Stomach (tissue), 9 donors: ENCODE results near the gene CHCHD6. TPM values are rescaled to one million over a fixed set of nuclear protein-coding genes. Genes with fewer than 3 reads are reported as not detected.
A peak's percentile ranks its signal among the peaks of the same experiment; 100 is the strongest.

Experiments
- DNase-seq, 2 donors: peaks; one replicate each; pipeline versions ENCODE4 v3.0.0 to v3.0.0-alpha.2; 2013 to 2019
- H3K27ac ChIP-seq, 5 donors: fragments of 200-600 bp in 4 of 5; sonication (generic) in 4 of 5; one replicate each; pipeline ENCODE4 v1.5.1; 2013 to 2019; ENCODE audit warnings: mild to moderate bottlenecking in 1 of 5, moderate library complexity in 1 of 5
- H3K27me3 ChIP-seq, 3 donors: fragments of 200-600 bp; sonication (generic); one replicate each; pipeline ENCODE4 v1.5.1; 2017 to 2019; ENCODE audit warnings: mixed run types in 1 of 3
- H3K36me3 ChIP-seq, 4 donors: fragments of 200-600 bp; sonication (generic); 1 replicate in 3 of 4; 2 replicates in 1 of 4; pipeline ENCODE4 v1.5.1; 2016 to 2019
- H3K4me1 ChIP-seq, 4 donors: fragments of 200-600 bp; sonication (generic); one replicate each; pipeline ENCODE4 v1.5.1; 2016 to 2019
- H3K4me3 ChIP-seq, 4 donors: fragments of 200-600 bp; sonication (generic) in 3 of 4; one replicate each; pipeline ENCODE4 v1.5.1; 2016 to 2019; ENCODE audit warnings: mild to moderate bottlenecking in 1 of 4
- H3K9me3 ChIP-seq, 4 donors: fragments of 200-600 bp; sonication (generic); one replicate each; pipeline ENCODE4 v1.5.1; 2016 to 2019
- EP300 ChIP-seq: sonication (generic); formaldehyde crosslinking; IDR thresholded peaks from one replicate; pipeline ENCODE4 v1.6.1; 2017; ENCODE audit warnings: antibody characterized with exemption
- POLR2A ChIP-seq, 4 donors: fragments of 450-650 bp; IDR thresholded peaks; one replicate each; pipeline ENCODE4 v1.6.1; 2016; ENCODE audit warnings: antibody characterized with exemption in 4 of 4, control low read depth in 2 of 4, mild to moderate bottlenecking in 1 of 4, moderate library complexity in 1 of 4
- POLR2AphosphoS5 ChIP-seq, 3 donors: sonication (generic); formaldehyde crosslinking; IDR thresholded peaks; one replicate each; pipeline ENCODE4 v1.6.1; 2016; ENCODE audit warnings: antibody characterized with exemption in 3 of 3
- WGBS, 5 donors: extraction: QIAGEN DNeasy Blood & Tissue Kit in 3 of 5; methylation state at CpG; one replicate each; pipeline versions ENCODE4 v1.1.5 to v1.1.7; 2013 to 2018; 5-methylcytosine and 5-hydroxymethylcytosine counted together
- intact Hi-C: fragments of 100-400 bp; cut with DNase I; formaldehyde crosslinking; loops from one replicate; pipeline ENCODE4 v1.15.1; 2023; ENCODE audit warnings: low total_unique reads
- polyA plus RNA-seq, 3 donors: library from polyadenylated mRNA; stranded (reverse); fragments of 200-250 nt; gene quantifications; one replicate each; pipeline ENCODE4 v1.2.3, GENCODE V29; 2013
- total RNA-seq, 5 donors: library from RNA; depleted of rRNA; stranded (reverse); fragments of >200 nt; gene quantifications; one replicate each; pipeline versions ENCODE4 v1.1.0 to v1.2.3, GENCODE V29; 2014 to 2016
- TF ChIP-seq, protein P1 (sequence below), 7 experiments: fragments of 450-650 bp in 4 of 7; fragments of 200-600 bp in 3 of 7; sonication (generic) in 3 of 7; IDR thresholded peaks; one replicate each; pipeline ENCODE4 v1.5.1; 2016 to 2019; ENCODE audit warnings: antibody characterized with exemption in 7 of 7, control low read depth in 2 of 7, mild to moderate bottlenecking in 1 of 7
- donor health status: healthy with polysubstance abuse.
- donor health status: Bipolar disorder and iron deficiency.
- donor health status: healthy.

Gene CHCHD6
- total and polyA plus RNA-seq, 8 donors: 4.0 to 40.8 (median 11.9) TPM; not detected in 1

DNA sequence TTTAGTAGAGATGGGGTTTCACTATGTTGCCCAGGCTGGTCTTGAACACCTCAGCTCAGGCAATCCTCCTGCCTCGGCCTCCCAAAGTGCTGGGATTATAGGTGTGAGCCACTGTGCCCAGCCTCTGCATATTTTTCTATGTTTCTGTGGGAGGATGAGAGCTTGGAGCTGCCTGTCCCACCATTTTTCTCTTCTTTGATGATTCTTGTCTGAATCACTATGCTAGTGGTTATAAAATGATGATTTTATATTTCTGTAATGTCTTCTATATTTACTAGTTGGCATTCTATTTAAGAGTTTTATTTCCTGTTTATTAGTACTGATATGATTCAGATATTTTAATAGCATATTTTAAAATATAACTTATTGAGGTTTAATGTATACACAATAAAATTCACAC, 69.7 kb downstream of the CHCHD6 start:
- Histone ChIP-seq H3K9me3 (peaks cover 0 to 9% (median 4%) of the 10 kb centered on the region in 4 donors), H3K27me3 (no peaks in the 10 kb centered on the region), H3K36me3 (no peaks in the 10 kb centered on the region), H3K4me1 (no peaks in the 10 kb centered on the region), H3K27ac (no peak overlapping the region), H3K4me3 (no peak overlapping the region)
- intact Hi-C loops: no loop called here
- TF ChIP-seq POLR2A (IDR thresholded peaks at IDR 0.05) (no peak), EP300 (no peak), POLR2AphosphoS5 (IDR thresholded peaks at IDR 0.05) (no peak)
- TF ChIP-seq, protein P1, sequence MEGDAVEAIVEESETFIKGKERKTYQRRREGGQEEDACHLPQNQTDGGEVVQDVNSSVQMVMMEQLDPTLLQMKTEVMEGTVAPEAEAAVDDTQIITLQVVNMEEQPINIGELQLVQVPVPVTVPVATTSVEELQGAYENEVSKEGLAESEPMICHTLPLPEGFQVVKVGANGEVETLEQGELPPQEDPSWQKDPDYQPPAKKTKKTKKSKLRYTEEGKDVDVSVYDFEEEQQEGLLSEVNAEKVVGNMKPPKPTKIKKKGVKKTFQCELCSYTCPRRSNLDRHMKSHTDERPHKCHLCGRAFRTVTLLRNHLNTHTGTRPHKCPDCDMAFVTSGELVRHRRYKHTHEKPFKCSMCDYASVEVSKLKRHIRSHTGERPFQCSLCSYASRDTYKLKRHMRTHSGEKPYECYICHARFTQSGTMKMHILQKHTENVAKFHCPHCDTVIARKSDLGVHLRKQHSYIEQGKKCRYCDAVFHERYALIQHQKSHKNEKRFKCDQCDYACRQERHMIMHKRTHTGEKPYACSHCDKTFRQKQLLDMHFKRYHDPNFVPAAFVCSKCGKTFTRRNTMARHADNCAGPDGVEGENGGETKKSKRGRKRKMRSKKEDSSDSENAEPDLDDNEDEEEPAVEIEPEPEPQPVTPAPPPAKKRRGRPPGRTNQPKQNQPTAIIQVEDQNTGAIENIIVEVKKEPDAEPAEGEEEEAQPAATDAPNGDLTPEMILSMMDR (IDR thresholded peaks at IDR 0.05): no peak
- DNase-seq: no peak
- WGBS, 5 donors: 78 to 100% (median 93%) methylated on average over 1 of the region's 1 CpG

DNA sequence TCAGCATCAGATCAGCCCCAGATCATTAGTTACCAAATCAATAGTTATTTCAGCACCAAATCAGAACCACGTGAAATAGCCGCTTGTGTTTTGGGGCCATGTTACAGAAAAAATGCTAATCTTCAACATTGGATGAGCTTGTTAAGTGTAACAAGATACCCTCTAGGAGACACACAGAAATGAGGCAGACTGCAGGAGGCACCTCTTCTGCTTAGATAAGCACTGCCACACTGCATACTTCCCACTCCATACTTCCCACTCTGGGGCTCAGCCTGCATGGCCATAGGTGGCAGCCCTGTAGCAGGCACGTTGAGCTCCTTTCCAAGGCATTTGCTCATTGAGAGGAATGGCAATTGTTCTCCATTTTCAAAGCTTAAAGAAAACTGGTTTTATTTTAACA, 73.3 kb downstream of the CHCHD6 start:
- 87 to 90% (median 89%) methylated on average over 3 of the region's 3 CpGs for WGBS, 5 donors
- intact Hi-C loops: no loop called here
- no peaks in the 10 kb centered on the region for H3K27me3 ChIP-seq
- TF ChIP-seq, protein P1 (IDR thresholded peaks at IDR 0.05): no peak
- TF ChIP-seq POLR2A (IDR thresholded peaks at IDR 0.05) (no peak), POLR2AphosphoS5 (IDR thresholded peaks at IDR 0.05) (no peak), EP300 (no peak)
- H3K9me3 ChIP-seq: peaks cover 0 to 6% (median 0%) of the 10 kb centered on the region in 4 donors
- no peaks in the 10 kb centered on the region for H3K36me3 ChIP-seq
- no peak overlapping the region for H3K4me3 ChIP-seq
- no peak for DNase-seq
- H3K4me1 ChIP-seq: peaks cover 0 to 10% (median 2%) of the 10 kb centered on the region in 4 donors
- H3K27ac ChIP-seq: no peak overlapping the region

DNA sequence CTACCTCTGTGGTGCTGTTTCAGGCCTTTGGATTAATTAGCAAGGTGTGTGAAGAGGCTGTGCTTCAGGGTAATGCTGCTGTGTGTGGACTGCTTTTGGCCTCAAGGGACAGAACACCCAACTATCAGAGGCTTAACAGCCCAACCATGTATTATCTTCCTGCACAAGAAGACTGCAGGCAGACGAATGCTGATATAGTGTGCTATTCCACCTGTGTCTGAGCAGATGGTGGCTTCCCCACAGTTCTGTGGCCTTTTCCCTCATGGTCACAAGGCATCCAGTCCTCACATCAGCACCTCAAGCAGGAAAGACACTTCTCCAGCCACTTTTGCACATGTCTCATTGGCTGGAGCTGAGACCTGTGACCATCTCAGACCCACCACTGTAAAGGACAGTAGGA, 76.6 kb downstream of the CHCHD6 start:
- no peak overlapping the region for H3K4me3 ChIP-seq
- H3K9me3 ChIP-seq: no peaks in the 10 kb centered on the region
- TF ChIP-seq POLR2AphosphoS5 (IDR thresholded peaks at IDR 0.05) (no peak), POLR2A (IDR thresholded peaks at IDR 0.05) (no peak), EP300 (no peak)
- TF ChIP-seq, protein P1 (IDR thresholded peaks at IDR 0.05): no peak
- H3K4me1 ChIP-seq: peaks cover 0 to 12% (median 3%) of the 10 kb centered on the region in 4 donors
- H3K36me3 ChIP-seq: no peaks in the 10 kb centered on the region
- H3K27ac ChIP-seq: no peak overlapping the region
- intact Hi-C loops: no loop called here
- no peak for DNase-seq
- no peaks in the 10 kb centered on the region for H3K27me3 ChIP-seq
- WGBS, 5 donors: 82 to 100% (median 91%) methylated on average over 1 of the region's 1 CpG

DNA sequence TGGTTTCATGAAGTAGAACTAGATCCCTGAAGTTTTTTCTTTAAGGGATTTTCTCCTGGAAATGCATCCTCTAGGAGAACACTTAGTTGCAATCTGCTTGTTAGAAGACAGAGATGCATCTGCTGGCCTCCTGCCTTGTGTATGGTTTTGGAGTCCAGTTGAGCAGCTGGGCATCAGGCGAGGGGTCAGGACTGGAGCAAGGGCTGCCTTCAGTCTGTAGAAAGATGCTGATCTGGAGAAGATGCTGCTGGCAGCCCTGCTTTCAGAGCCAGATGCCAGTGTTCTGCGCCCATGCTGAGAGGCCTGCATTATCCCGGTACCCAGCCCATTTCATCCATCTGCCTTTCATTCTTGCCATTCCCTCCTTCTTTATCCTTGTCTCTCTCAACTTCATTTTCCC, 77.4 kb downstream of the CHCHD6 start:
- intact Hi-C loops: no loop called here
- TF ChIP-seq POLR2A (IDR thresholded peaks at IDR 0.05) (no peak), POLR2AphosphoS5 (IDR thresholded peaks at IDR 0.05) (no peak)
- TF ChIP-seq, protein P1 (IDR thresholded peaks at IDR 0.05): no peak
- H3K27me3 ChIP-seq: no peaks in the 10 kb centered on the region
- H3K27ac ChIP-seq: peak overlapping the region in 1 of 5 donors; percentile 4
- no peak overlapping the region for H3K4me3 ChIP-seq
- peaks cover 0 to 12% (median 3%) of the 10 kb centered on the region in 4 donors for H3K4me1 ChIP-seq
- 79 to 96% (median 90%) methylated on average over 3 of the region's 3 CpGs for WGBS, 5 donors
- peak in 1 of 2 donors; percentile 40 for DNase-seq
- H3K36me3 ChIP-seq: no peaks in the 10 kb centered on the region
- no peaks in the 10 kb centered on the region for H3K9me3 ChIP-seq
